ENCODE results near the gene GPC3. TPM values are rescaled to one million over a fixed set of nuclear protein-coding genes. Genes with fewer than 3 reads are reported as not detected.

The GPC3 gene
- total and polyA plus RNA-seq, 2 of the 4 experiments (the other 2 are of a cell fraction), result not detected

- Histone ChIP-seq H4K20me1 (ENCODE audit: insufficient read depth, low read length) (no peaks in the 10 kb centered on the region; the same call in 1 of the 2 replicates), H3K4ac (ENCODE audit: low read depth, low read length) (no peak overlapping the region), H3K9me1 (ENCODE audit: insufficient read depth, low read length) (no peaks in the 10 kb centered on the region), H3K4me1 (ENCODE audit: control insufficient read depth, insufficient read depth, low read length) (no peaks in the 10 kb centered on the region), H3K14ac (replicated peaks; ENCODE audit: low read depth, low read length) (no peak overlapping the region), H2AK5ac (ENCODE audit: low read depth, low read length) (no peak overlapping the region), H3K9me3 (ENCODE audit: control insufficient read depth, insufficient read depth, low read length) (no peaks in the 10 kb centered on the region), H2AK9ac (replicated peaks; ENCODE audit: low read depth, low read length, poor library complexity) (no peak overlapping the region), H2BK20ac (ENCODE audit: low read depth, low read length) (no peak overlapping the region), H4K91ac (ENCODE audit: insufficient read depth, low read depth, low read length) (no peak overlapping the region), H2AFZ (replicated peaks; ENCODE audit: low read length, poor library complexity) (no peak overlapping the region), H2BK15ac (ENCODE audit: low read depth, low read length) (no peak overlapping the region), H3K4me2 (ENCODE audit: low read depth, low read length) (no peak overlapping the region), H3K23ac (ENCODE audit: low read depth, low read length) (no peak overlapping the region), H3K79me1 (ENCODE audit: low read depth in 1 of 2, low read length in 2 of 2) (no peaks in the 10 kb centered on the region), H3K4me3 (ENCODE audit: insufficient read depth, low read depth, low read length) (no peak overlapping the region), H3K56ac (ENCODE audit: extremely low read depth, insufficient read depth, low read length) (no peak overlapping the region), H3K9ac (ENCODE audit: low read depth, low read length) (no peak overlapping the region), H3K27ac (ENCODE audit: insufficient read depth, low read length) (no peak overlapping the region), H4K8ac (ENCODE audit: low read depth in 2 of 2, low read length in 2 of 2) (no peak overlapping the region), H3K36me3 (ENCODE audit: control insufficient read depth, insufficient read depth, low read length) (no peaks in the 10 kb centered on the region), H4K5ac (ENCODE audit: low read depth, low read length) (no peak overlapping the region), H3K27me3 (ENCODE audit: control insufficient read depth, insufficient read depth, low read length) (peaks cover 14% of the 10 kb centered on the region), H3K18ac (ENCODE audit: low read depth, low read length) (no peak overlapping the region), H2BK5ac (ENCODE audit: low read depth, low read length, poor library complexity, severe bottlenecking) (no peak overlapping the region), H2BK120ac (ENCODE audit: low read depth, low read length) (no peak overlapping the region)
- WGBS, 2 experiments (ENCODE audit: extremely low coverage in 2 of 2, insufficient read length in 1 of 2), result 31% methylated on average over 2 of the region's 6 CpGs; no CpG with 5 or more reads in 1 of the 2 experiments
- dilution Hi-C loops (cut with HindIII; ENCODE audit: low sequenced_read_pairs, unreplicated experiment) (no loop called here), intact Hi-C loops (cut with micrococcal nuclease) (loop anchor here (10.0 kb wide), 1 partner anchor 1040 kb away; no protein-coding TSS in a partner anchor), in situ Hi-C loops (cut with MboI; ENCODE audit: low sequenced_read_pairs) (loop anchor here (10.0 kb wide), 2 partner anchors 340 to 700 kb away; no protein-coding TSS in a partner anchor)
- ChIA-PET CTCF (no interaction called here), POLR2A (ENCODE audit: unreplicated experiment) (no interaction called here)
- DNase-seq (no peak), ATAC-seq (ENCODE audit: low read depth) (no peak)
- no TSS peak for BruUV-seq (replicated peaks)
- no peak for TF ChIP-seq MXI1 (IDR thresholded peaks at IDR 0.05; ENCODE audit: borderline replicate concordance, low read depth, low read length)
- TF ChIP-seq RFX5 (IDR thresholded peaks at IDR 0.05; ENCODE audit: low read depth, low read length), result no peak
- no peak for TF ChIP-seq ELK1 (IDR thresholded peaks at IDR 0.05; ENCODE audit: borderline replicate concordance, low read depth, low read length)
- no peak for TF ChIP-seq MAFK (IDR thresholded peaks at IDR 0.05; ENCODE audit: low read depth, low read length)
- TF ChIP-seq SMC3 (IDR thresholded peaks at IDR 0.05; ENCODE audit: low read depth, low read length), result no peak
- no peak for TF ChIP-seq CHD1 (IDR thresholded peaks at IDR 0.05; ENCODE audit: low read depth, low read length)
Observed at GRCh38 chrX:133674726-133675470, 310.5 kb downstream of the GPC3 start.

All from IMR-90 (cell line).